CD4-positive, alpha-beta T cell treated with Interleukin-15 for 1 hour (primary cell): ENCODE data around the gene ITGA1.

ENCODE experiments used
- DNase-seq: peaks from one replicate; pipeline ENCODE4 v3.0.0-alpha.2; 2020

ITGA1 gene

GRCh38 chr5:52977264-52977897 is 189.7 kb downstream of the ITGA1 start:
- no peak for DNase-seq

- no peak for DNase-seq
Measured at GRCh38 chr5:52981507-52981906, 193.8 kb downstream of the ITGA1 start.

GRCh38 chr5:52983731-52984636 is 196.3 kb downstream of the ITGA1 start:
- no peak for DNase-seq

GRCh38 chr5:52985306-52985705 is 197.6 kb downstream of the ITGA1 start:
- no peak for DNase-seq

GRCh38 chr5:52987711-52988331 is 200.1 kb downstream of the ITGA1 start:
- DNase-seq, result no peak

- DNase-seq, result no peak
Measured at GRCh38 chr5:52988335-52989024, 200.8 kb downstream of the ITGA1 start.

GRCh38 chr5:52989025-52989780 is 201.5 kb downstream of the ITGA1 start, which contains the start of gene ITGA2:
Gene ITGA2, plus strand, starts transcription at chr5:52989352. Its CDS starts 117 bp downstream, at chr5:52989469.
- DNase-seq, result no peak

GRCh38 chr5:52989781-52990527 is 202.2 kb downstream of the ITGA1 start:
- DNase-seq, result no peak

GRCh38 chr5:52990528-52990925 is 202.8 kb downstream of the ITGA1 start:
- no peak for DNase-seq

GRCh38 chr5:52993367-52993766 is 205.7 kb downstream of the ITGA1 start:
- DNase-seq, result no peak

- DNase-seq, result no peak
Measured at GRCh38 chr5:52994266-52994665, 206.6 kb downstream of the ITGA1 start.

- no peak for DNase-seq
Measured at GRCh38 chr5:52995095-52995494, 207.4 kb downstream of the ITGA1 start.

- no peak for DNase-seq
Measured at GRCh38 chr5:52995914-52996313, 208.2 kb downstream of the ITGA1 start.

- DNase-seq, result no peak
Measured at GRCh38 chr5:52996979-52997378, 209.3 kb downstream of the ITGA1 start.

GRCh38 chr5:52997424-52997823 is 209.7 kb downstream of the ITGA1 start:
- no peak for DNase-seq

GRCh38 chr5:52998552-52999313 is 211.0 kb downstream of the ITGA1 start:
- DNase-seq, result no peak

- DNase-seq, result no peak
Measured at GRCh38 chr5:52999344-52999949, 211.7 kb downstream of the ITGA1 start.

- DNase-seq, result no peak
Measured at GRCh38 chr5:53001541-53001940, 213.8 kb downstream of the ITGA1 start.

GRCh38 chr5:53002491-53002890 is 214.8 kb downstream of the ITGA1 start:
- DNase-seq, result no peak

- no peak for DNase-seq
Measured at GRCh38 chr5:53003144-53003543, 215.4 kb downstream of the ITGA1 start.
